ENCODE measurements around the gene GLT8D1. TPM values are rescaled to one million over a fixed set of nuclear protein-coding genes. Genes with fewer than 3 reads are reported as not detected.

Gene GLT8D1
- total RNA-seq (10 to 100 TPM; 33.3 to 77.9 TPM), polyA plus RNA-seq (10 to 100 TPM; 53.2 to 60.3 TPM)

GRCh38 chr3:52705688-52706686, at the start of gene GLT8D1, which contains the start of gene SPCS1:
Gene GLT8D1 (minus strand): TSS chr3:52705791. CDS start chr3:52700460, 5,331 bp downstream.
Gene SPCS1 (plus strand): TSS chr3:52706106. CDS start chr3:52706247, 141 bp downstream.
- WGBS = under 1% methylated on average over 94 of the region's 94 CpGs
- peak; percentile 90 for DNase-seq (ENCODE audit: low spot score)
- Histone ChIP-seq H3K36me3 (ENCODE audit: control insufficient read depth in 4 of 4, insufficient read depth in 3 of 4, low read depth in 1 of 4, low read length in 3 of 4) (peaks cover 0 to 9% (median 5%) of the 10 kb centered on the region in 4 donors), H3K4me3 (ENCODE audit: low read depth in 1 of 3, low read length in 3 of 3) (peak within 1 kb of the TSS; percentile 71 to 94 (median 84)), H3K4me1 (ENCODE audit: control insufficient read depth in 4 of 4, insufficient read depth in 4 of 4, low read length in 3 of 4) (peaks cover 2 to 38% (median 26%) of the 10 kb centered on the region in 4 donors), H3K27ac (ENCODE audit: low read depth in 1 of 2, low read length in 2 of 2) (peak within 1 kb of the TSS; percentile 83 to 86), H3K9me3 (ENCODE audit: control insufficient read depth in 4 of 4, low read length in 3 of 4) (no peaks in the 10 kb centered on the region), H3K27me3 (ENCODE audit: control insufficient read depth in 4 of 4, insufficient read depth in 4 of 4, low read length in 3 of 4) (no peaks in the 10 kb centered on the region), H3K9ac (ENCODE audit: low read depth in 1 of 2, low read length in 2 of 2) (peak within 1 kb of the TSS; percentile 85 to 86)
- TF ChIP-seq TAF1 (conservative IDR thresholded peaks at IDR 0.05) (no peak), CTCF (IDR thresholded peaks at IDR 0.05; ENCODE audit: low read depth, low read length, missing input control) (no peak), REST (IDR thresholded peaks at IDR 0.05) (peak; percentile 33), GABPA (IDR thresholded peaks at IDR 0.05 in 1 of 2, conservative IDR thresholded peaks at IDR 0.05 in 1 of 2) (peak; percentile 79 to 93), YY1 (IDR thresholded peaks at IDR 0.05) (peak; percentile 95), HNF4A (conservative IDR thresholded peaks at IDR 0.05) (no peak)

- H3K9me3 ChIP-seq (ENCODE audit: control insufficient read depth in 4 of 4, low read length in 3 of 4) = no peaks in the 10 kb centered on the region
- no peak for DNase-seq (ENCODE audit: low spot score)
- no peak overlapping the region for H3K4me3 ChIP-seq (ENCODE audit: low read depth in 1 of 3, low read length in 3 of 3)
- TF ChIP-seq RXRA (IDR thresholded peaks at IDR 0.05) (no peak), TAF1 (conservative IDR thresholded peaks at IDR 0.05) (no peak), HNF4A (conservative IDR thresholded peaks at IDR 0.05) (no peak), EGR1 (IDR thresholded peaks at IDR 0.05; ENCODE audit: low read depth in 2 of 2) (no peak), NR2F2 (IDR thresholded peaks at IDR 0.05) (no peak), RAD21 (IDR thresholded peaks at IDR 0.05) (no peak), JUND (IDR thresholded peaks at IDR 0.05) (no peak), FOXA2 (IDR thresholded peaks at IDR 0.05) (no peak), ATF3 (IDR thresholded peaks at IDR 0.05) (no peak), SP1 (IDR thresholded peaks at IDR 0.05) (no peak), FOXA1 (IDR thresholded peaks at IDR 0.05) (no peak), HNF4G (IDR thresholded peaks at IDR 0.05) (no peak)
- H3K27ac ChIP-seq (ENCODE audit: low read depth in 1 of 2, low read length in 2 of 2) = no peak overlapping the region
- H3K4me1 ChIP-seq (ENCODE audit: control insufficient read depth in 4 of 4, insufficient read depth in 4 of 4, low read length in 3 of 4) = peaks cover 0 to 2% (median 0%) of the 10 kb centered on the region in 4 donors
- 98% methylated on average over 4 of the region's 4 CpGs for WGBS
- peaks cover 10 to 46% (median 34%) of the 10 kb centered on the region in 4 donors for H3K36me3 ChIP-seq (ENCODE audit: control insufficient read depth in 4 of 4, insufficient read depth in 3 of 4, low read depth in 1 of 4, low read length in 3 of 4)
- no peaks in the 10 kb centered on the region for H3K27me3 ChIP-seq (ENCODE audit: control insufficient read depth in 4 of 4, insufficient read depth in 4 of 4, low read length in 3 of 4)
- no peak overlapping the region for H3K9ac ChIP-seq (ENCODE audit: low read depth in 1 of 2, low read length in 2 of 2)
Measured at GRCh38 chr3:52754373-52754772, 48.8 kb upstream of the GLT8D1 start.

All from liver (tissue), 9 donors.